GM21360 (cell line): ENCODE measurements around the gene ANAPC2.

Experiments
- ATAC-seq: cut with Tn5 transposase; IDR thresholded peaks from one replicate; pipeline ENCODE4 v1.9.1; 2021; ENCODE audit warnings: mild to moderate bottlenecking, moderate library complexity; ENCODE audit not compliant: unreplicated experiment

Gene ANAPC2

GRCh38 chr9:137227054-137227852, 38.9 kb upstream of the ANAPC2 start, which contains the start of gene RNF224:
RNF224 (plus strand) TSS chr9:137227502; CDS start chr9:137228336, 834 bp downstream.
- no peak for ATAC-seq

GRCh38 chr9:137226338-137227053, 38.1 kb upstream of the ANAPC2 start:
- no peak for ATAC-seq

GRCh38 chr9:137225699-137226331, 37.5 kb upstream of the ANAPC2 start:
- ATAC-seq = no peak

GRCh38 chr9:137224830-137225694, 36.7 kb upstream of the ANAPC2 start, which contains the start of gene CYSRT1:
CYSRT1 (plus strand) TSS chr9:137225174; CDS start chr9:137225622, 448 bp downstream.
- no peak for ATAC-seq

- peak; percentile 66 for ATAC-seq
Observed at GRCh38 chr9:137223078-137223970, 35.0 kb upstream of the ANAPC2 start.

- ATAC-seq = no peak
Observed at GRCh38 chr9:137222190-137223077, 34.1 kb upstream of the ANAPC2 start, which contains the start of gene RNF208. RNF208 (minus strand) TSS chr9:137222240; CDS start chr9:137221212, 1,028 bp downstream.

- no peak for ATAC-seq
Observed at GRCh38 chr9:137221506-137222111, 33.2 kb upstream of the ANAPC2 start.

GRCh38 chr9:137221095-137221505, 32.7 kb upstream of the ANAPC2 start:
- no peak for ATAC-seq

- ATAC-seq = no peak
Observed at GRCh38 chr9:137220317-137221094, 32.1 kb upstream of the ANAPC2 start.

- ATAC-seq = no peak
Observed at GRCh38 chr9:137219757-137220316, 31.5 kb upstream of the ANAPC2 start.

- ATAC-seq = no peak
Observed at GRCh38 chr9:137218754-137219271, 30.5 kb upstream of the ANAPC2 start.

- no peak for ATAC-seq
Observed at GRCh38 chr9:137218212-137218753, 29.9 kb upstream of the ANAPC2 start.

- no peak for ATAC-seq
Observed at GRCh38 chr9:137217276-137218211, 29.2 kb upstream of the ANAPC2 start.

- no peak for ATAC-seq
Observed at GRCh38 chr9:137216188-137216965, 28.0 kb upstream of the ANAPC2 start.
